Choroid plexus epithelial cell (primary cell): ENCODE results near the gene TBX18.
A peak's percentile ranks its signal among the peaks of the same experiment; 100 is the strongest.

Experiments used
- DNase-seq: peaks from one replicate; pipeline ENCODE4 v3.0.0-alpha.2; 2010; ENCODE audit warnings: low read depth
- H3K4me3 ChIP-seq: 2 replicates; pipeline ENCODE4 v1.5.1; 2011; ENCODE audit warnings: low read depth, mild to moderate bottlenecking, control low read depth, low read length, moderate library complexity
- TF ChIP-seq, protein P1 (sequence below): conservative IDR thresholded peaks from 2 replicates; pipeline ENCODE4 v1.5.1; 2011; ENCODE audit warnings: low read depth, mild to moderate bottlenecking, control low read depth, inconsistent platforms, low read length, moderate library complexity

Gene TBX18

DNA sequence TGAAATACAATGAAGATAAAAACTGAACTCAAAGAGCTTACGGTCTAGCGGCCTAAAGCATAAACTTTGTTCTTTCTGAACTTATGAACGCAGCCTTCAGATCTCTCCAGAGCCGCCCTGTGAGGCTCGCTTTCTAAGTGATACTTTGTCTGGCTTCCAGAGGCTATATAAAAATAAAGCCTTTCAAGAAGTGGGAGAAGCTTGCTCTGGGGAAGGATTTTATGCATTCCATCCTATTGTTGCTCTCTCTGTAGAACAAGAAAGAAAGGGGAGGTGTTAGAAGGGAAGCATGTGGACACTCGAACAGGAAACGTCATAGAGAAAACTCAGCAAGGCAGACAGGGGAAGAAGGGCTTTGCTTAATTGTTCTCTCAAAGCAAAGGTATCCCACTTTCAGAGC is 77.0 kb downstream of the TBX18 start:
- no peak overlapping the region for H3K4me3 ChIP-seq
- DNase-seq: peak; percentile 63
- TF ChIP-seq, protein P1, sequence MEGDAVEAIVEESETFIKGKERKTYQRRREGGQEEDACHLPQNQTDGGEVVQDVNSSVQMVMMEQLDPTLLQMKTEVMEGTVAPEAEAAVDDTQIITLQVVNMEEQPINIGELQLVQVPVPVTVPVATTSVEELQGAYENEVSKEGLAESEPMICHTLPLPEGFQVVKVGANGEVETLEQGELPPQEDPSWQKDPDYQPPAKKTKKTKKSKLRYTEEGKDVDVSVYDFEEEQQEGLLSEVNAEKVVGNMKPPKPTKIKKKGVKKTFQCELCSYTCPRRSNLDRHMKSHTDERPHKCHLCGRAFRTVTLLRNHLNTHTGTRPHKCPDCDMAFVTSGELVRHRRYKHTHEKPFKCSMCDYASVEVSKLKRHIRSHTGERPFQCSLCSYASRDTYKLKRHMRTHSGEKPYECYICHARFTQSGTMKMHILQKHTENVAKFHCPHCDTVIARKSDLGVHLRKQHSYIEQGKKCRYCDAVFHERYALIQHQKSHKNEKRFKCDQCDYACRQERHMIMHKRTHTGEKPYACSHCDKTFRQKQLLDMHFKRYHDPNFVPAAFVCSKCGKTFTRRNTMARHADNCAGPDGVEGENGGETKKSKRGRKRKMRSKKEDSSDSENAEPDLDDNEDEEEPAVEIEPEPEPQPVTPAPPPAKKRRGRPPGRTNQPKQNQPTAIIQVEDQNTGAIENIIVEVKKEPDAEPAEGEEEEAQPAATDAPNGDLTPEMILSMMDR: no peak

DNA sequence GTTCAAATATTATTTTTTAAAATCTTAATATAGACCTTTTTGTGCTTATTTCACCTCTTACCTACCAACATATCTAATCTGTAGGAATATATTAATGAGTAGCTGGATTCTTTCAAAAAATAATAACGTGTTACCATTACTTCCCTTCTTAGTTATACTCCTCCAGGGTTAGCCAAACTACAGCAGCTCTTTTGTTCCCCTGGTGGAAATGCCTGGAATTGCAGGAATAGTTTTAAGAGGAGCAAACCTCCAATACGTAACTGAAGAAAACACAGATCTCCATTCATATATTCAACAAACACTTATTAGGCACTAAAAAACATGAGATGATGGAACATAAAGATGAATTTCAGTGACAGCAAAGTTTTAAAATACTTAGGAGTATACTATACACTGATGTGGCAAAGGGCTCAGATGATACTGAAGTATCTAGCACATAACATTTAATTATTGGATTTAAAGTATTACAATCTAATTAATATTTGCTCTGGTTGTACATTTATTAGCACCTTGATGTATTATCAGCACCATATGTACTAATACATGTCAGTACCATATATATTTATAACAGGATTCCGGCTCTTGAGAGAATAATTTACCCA is 78.3 kb downstream of the TBX18 start:
- no peak overlapping the region for H3K4me3 ChIP-seq
- peak; percentile 25 for DNase-seq
- TF ChIP-seq, protein P1: peak; percentile 63

DNA sequence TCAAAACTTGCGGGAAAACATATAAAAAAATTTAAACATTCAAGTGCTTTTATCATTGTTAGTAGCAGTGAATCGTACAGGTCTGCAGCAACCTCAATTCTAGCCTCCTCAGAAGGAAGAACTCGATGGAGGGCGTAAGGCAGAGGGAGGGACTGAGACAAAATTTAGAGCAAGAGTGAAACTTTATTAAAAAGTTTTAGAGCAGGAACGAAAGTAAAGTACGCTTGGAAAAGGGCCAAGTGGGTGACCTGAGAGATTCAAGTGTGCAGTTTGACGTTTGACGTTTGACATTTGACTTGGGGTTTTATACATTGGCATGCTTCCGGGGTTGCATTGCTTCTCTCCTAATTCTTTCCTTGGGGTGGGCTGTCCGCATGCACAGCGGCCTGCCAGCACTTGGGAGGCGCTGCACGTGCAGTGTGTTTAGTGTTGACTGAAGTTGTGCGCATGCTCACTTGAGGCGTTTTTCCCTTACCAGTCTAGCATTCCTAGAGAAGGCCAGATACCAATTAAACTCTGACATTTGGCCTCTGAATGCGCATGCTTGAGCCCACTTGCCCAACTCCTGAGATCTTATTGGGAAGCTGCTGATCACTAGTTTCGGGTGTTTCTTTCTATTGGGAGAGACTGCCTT is 82.6 kb downstream of the TBX18 start:
- no peak for DNase-seq
- no peak overlapping the region for H3K4me3 ChIP-seq
- TF ChIP-seq, protein P1: no peak

DNA sequence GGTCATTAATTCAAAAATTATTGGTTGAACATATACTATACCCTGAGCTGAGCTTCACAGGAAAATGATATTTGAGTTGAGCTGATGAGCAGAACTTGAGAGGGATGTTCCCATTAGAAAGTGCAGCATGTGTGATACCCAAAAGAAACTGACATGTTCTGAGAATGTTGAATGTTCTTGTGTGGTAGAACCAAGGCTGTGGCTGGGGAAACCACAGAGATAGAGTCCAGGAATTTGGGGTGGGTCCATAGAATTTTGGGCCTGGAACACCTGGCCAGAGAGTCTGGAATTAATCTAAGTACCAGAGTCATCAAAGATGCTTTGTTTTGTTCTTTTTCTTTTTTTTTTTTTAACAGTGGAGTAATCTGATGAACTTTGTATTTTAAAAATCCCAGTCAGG is 88.7 kb downstream of the TBX18 start:
- TF ChIP-seq, protein P1: no peak
- no peak overlapping the region for H3K4me3 ChIP-seq
- no peak for DNase-seq

DNA sequence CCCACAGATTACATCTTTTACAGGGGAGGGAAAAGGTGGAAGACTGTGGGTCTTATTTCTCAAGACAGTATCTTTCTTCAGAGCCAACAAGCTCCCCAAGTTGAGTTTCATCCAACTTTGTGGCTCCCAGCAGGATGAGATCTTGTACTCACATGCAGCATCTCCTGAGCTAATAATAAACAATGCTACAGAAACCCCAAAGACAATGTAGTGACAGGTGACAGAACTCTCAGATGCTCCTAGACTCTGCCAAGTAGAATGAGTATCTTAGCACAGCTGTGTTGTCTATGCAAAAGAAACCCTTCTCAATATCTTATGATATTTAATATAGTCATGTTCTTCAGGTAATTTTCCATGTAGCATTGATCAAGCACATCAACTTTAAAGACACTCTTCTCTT is 90.0 kb downstream of the TBX18 start:
- no peak overlapping the region for H3K4me3 ChIP-seq
- TF ChIP-seq, protein P1: no peak
- no peak for DNase-seq

DNA sequence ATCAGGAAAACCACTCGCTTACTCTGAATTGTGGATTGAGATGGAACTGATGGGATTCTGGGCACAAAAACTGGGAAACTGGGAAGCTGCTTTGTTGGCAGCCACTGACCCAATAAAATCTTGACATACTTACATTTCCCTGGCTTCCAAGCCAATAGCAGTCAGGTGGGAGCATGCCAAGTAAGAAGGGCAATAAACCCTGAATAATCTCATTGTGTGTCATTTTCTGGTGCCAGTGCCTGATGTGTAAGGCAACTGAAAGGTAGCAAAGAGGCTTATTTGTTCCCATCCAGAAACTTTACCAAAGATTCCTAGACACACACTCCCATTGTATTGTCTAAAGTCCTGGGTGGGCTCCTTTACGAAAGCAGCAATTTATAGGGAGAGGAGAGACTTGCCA is 93.2 kb downstream of the TBX18 start:
- TF ChIP-seq, protein P1: no peak
- DNase-seq: no peak
- H3K4me3 ChIP-seq: no peak overlapping the region

DNA sequence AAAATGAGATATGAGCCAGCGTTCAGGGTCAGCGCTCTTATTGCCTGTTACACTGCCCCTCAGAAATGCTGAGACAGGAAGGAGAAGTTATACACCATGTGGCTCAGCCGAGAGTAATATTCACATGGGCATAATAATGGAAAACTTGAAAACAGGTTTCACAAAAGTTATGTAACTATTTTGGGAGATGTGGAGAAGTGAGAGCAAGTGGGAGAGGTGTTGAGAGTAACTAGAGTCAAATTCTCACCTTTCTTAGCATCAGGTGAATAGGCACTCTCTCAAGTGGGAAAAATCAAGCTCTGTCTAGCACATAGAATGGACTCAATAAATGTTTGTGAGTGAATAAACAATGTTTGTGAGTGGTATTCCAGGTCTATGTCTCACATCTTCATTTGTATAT is 94.5 kb downstream of the TBX18 start:
- DNase-seq: no peak
- no peak overlapping the region for H3K4me3 ChIP-seq
- TF ChIP-seq, protein P1: no peak
